Measurements from ENCODE around the gene GP5.

The GP5 gene, protein sequence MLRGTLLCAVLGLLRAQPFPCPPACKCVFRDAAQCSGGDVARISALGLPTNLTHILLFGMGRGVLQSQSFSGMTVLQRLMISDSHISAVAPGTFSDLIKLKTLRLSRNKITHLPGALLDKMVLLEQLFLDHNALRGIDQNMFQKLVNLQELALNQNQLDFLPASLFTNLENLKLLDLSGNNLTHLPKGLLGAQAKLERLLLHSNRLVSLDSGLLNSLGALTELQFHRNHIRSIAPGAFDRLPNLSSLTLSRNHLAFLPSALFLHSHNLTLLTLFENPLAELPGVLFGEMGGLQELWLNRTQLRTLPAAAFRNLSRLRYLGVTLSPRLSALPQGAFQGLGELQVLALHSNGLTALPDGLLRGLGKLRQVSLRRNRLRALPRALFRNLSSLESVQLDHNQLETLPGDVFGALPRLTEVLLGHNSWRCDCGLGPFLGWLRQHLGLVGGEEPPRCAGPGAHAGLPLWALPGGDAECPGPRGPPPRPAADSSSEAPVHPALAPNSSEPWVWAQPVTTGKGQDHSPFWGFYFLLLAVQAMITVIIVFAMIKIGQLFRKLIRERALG

DNA sequence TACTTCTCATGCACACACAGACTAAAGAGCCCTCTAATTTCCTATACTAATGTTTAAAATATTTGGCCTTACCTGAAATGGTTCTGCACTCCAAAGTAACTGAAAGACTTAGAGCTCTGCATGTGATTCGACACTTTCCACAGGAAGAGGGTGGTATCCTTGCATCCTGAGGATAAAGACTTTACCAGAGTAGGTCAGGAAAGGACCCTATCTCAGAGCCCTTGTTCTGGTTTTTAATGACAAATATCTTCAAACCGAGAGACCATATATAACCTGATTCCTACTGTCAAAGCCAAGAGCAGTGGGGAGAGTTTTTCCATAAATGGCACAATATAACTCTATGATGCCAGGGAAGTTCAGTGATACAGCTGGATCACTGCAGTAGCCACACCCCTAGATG, at the start of gene GP5:
TSS of gene GP5 (minus strand) at position 101 of the 400 bp plus-strand sequence. CDS start 984 bp downstream, outside the sequence.
- no peak for DNase-seq (ENCODE audit: extremely low read depth, low read depth)
- TF ChIP-seq, protein P1, sequence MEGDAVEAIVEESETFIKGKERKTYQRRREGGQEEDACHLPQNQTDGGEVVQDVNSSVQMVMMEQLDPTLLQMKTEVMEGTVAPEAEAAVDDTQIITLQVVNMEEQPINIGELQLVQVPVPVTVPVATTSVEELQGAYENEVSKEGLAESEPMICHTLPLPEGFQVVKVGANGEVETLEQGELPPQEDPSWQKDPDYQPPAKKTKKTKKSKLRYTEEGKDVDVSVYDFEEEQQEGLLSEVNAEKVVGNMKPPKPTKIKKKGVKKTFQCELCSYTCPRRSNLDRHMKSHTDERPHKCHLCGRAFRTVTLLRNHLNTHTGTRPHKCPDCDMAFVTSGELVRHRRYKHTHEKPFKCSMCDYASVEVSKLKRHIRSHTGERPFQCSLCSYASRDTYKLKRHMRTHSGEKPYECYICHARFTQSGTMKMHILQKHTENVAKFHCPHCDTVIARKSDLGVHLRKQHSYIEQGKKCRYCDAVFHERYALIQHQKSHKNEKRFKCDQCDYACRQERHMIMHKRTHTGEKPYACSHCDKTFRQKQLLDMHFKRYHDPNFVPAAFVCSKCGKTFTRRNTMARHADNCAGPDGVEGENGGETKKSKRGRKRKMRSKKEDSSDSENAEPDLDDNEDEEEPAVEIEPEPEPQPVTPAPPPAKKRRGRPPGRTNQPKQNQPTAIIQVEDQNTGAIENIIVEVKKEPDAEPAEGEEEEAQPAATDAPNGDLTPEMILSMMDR (IDR thresholded peaks at IDR 0.05; ENCODE audit: low read depth, low read length, missing control alignments), result no peak
- H3K4me3 ChIP-seq (replicated peaks; ENCODE audit: low read depth, low read length), result no peak within 1 kb of the TSS

DNA sequence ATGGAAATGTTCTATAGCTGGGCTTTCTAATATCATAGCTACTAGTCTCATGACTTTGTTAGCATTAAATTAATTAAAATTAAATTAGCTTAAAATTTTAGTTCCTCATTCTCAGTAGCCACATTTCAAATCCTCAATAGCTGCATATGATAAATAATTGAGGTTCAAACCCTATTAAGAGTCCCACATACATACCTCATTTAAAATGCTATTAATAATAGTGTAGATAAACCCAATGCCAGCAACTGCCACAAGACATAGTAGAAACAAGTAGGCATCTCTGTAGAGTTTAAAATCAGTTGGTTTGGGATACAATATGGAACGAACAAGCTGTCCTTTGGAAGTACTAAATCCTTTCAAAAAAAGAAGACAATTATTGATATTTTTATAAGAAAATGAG, 48.6 kb upstream of the GP5 start:
- TF ChIP-seq, protein P1 (IDR thresholded peaks at IDR 0.05; ENCODE audit: low read depth, low read length, missing control alignments), result no peak

DNA sequence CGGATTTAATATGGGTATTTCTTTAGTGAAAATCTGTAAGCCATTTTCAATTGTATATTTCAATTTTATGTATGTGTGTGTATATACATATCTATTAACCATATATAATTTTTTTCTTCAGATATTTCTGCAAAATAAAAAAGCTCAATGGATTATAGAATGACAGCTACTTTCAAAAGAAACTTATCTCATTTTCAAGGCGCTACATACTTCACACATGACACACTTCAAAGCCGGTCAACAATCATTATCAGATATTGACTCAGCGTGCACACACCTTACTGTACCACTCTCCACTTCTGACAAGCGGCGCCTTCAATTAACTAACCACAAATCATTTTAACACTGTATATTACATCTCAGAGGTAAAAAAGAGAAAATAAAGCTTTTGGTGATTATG, 48.1 kb upstream of the GP5 start:
- no peak overlapping the region for H3K4me3 ChIP-seq (replicated peaks; ENCODE audit: low read depth, low read length)
- TF ChIP-seq, protein P1 (IDR thresholded peaks at IDR 0.05; ENCODE audit: low read depth, low read length, missing control alignments), result no peak
- no peak for DNase-seq (ENCODE audit: extremely low read depth, low read depth)

More for the DNA sequence above, 48.6 kb upstream of the GP5 start:
- H3K4me3 ChIP-seq (replicated peaks; ENCODE audit: low read depth, low read length), result no peak overlapping the region
- DNase-seq (ENCODE audit: extremely low read depth, low read depth), result no peak

DNA sequence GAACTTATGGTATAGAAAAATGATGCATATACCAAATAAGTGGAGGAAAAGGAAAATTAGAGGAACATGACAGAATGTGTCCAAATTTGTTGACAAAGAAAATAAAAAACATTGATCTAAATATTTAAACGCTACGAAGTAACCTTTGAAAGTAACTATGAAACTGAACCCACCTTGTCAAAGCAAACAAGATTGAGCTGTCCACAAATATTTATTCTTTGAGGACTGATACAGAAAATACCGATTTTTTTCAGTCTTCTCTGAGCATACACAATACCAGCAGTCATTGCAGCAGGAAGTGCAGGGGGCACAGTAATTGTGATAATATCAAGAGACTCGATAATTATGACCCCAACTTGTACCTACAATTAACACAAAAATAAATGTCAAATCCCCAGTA, 47.7 kb upstream of the GP5 start:
- no peak for DNase-seq (ENCODE audit: extremely low read depth, low read depth)
- TF ChIP-seq, protein P1 (IDR thresholded peaks at IDR 0.05; ENCODE audit: low read depth, low read length, missing control alignments), result no peak
- H3K4me3 ChIP-seq (replicated peaks; ENCODE audit: low read depth, low read length), result no peak overlapping the region

DNA sequence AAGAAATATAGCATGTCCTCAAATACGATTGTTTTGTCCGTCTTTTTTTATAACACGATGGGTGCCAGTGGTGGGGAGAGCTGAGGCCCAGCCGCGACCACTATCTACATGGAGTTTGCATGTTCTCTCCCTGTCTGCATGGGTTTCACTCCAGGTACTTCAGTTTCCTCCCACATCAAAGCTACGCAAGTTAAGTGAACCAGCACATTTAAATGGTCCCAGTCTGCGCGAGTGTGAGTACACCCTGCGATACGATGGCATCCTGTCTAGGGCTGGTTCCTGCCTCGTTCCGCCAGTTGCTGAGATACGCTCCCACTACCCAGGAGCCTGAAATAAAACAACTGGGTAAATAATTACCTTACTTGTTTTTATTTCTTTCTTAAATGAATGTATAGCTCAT, 47.1 kb upstream of the GP5 start:
- DNase-seq (ENCODE audit: extremely low read depth, low read depth), result no peak
- TF ChIP-seq, protein P1 (IDR thresholded peaks at IDR 0.05; ENCODE audit: low read depth, low read length, missing control alignments), result no peak
- H3K4me3 ChIP-seq (replicated peaks; ENCODE audit: low read depth, low read length), result no peak overlapping the region

DNA sequence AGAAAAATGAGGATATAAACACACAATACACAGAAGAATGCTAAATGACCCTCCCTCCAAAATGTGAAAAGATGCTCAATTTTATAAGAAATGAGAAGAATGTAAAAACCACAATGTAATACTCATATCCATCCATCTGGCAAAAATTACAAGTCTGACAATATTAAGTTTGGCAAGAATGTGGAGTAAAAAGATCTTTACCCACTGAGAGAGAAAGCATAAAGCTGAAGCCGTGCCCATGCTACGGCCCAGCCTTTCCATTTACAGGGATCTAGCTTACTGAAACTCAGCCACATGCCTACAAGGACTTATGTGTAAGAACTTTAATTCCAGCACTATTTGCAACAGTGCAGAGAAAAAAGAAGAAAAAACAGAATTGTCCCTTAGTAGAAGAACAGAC, 44.8 kb upstream of the GP5 start:
- TF ChIP-seq, protein P1 (IDR thresholded peaks at IDR 0.05; ENCODE audit: low read depth, low read length, missing control alignments), result no peak
- DNase-seq (ENCODE audit: extremely low read depth, low read depth), result no peak
- H3K4me3 ChIP-seq (replicated peaks; ENCODE audit: low read depth, low read length), result no peak overlapping the region

Measured in HFF-Myc (cell line).